SHP77 (cell line): ENCODE measurements around the gene HAUS2.
"Not testable (repeated sequence)": the region's sequence is repeated elsewhere in the genome, so short reads cannot be mapped to it uniquely, and the experiment has no call there.

ENCODE experiments used
- DNase-seq, 2 experiments: peaks; one replicate each; lab custom pipeline; 2025; lab: John Stamatoyannopoulos, UW

HAUS2 gene

DNA sequence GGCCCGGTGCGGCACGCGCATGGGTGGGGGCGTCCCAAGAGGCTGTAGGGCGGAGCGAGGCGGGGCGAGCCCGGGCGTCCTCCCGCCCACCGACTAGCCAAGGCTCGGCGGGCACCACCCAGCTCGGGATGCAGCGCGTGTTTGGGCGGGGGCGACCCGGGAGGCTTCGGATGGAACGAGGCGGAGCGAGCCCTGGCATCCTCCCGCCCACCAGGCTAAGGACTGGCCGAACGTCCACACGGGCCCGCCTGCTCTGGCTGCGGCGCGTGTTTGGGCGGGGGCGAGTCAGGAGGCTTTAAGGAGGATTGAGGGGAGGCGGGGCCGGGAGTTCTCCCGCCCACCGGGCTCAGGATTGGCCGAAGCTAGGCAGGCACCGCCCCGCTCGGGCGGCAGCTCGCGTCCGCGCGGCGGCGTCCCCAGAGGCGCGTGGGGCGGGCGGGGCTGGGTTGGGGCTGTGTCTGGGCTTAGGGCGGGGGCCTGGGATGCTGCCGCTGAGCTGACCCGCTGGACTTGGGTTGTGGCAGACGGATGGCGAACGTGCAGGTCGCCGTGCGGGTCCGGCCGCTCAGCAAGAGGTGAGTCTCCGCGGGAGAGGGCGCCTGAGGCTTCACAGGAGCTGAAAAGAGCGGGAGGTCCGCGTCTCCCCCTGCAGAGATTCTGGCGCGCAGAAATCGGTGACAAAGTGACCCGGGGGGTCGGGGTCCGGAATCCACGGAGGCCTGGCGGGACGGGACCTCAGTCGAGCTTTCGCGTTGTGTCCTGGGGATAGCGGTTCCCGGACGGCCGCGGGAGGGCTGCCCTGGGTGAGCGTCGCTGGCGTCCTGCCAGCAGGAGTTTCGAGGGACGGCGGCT, 26.8 kb downstream of the HAUS2 start, which contains the start of gene STARD9:
Gene STARD9 (plus strand): TSS at position 419 of the 852 bp plus-strand sequence. CDS start 110 bp downstream, at position 529.
- peak; percentile 95 to 97 for DNase-seq

DNA sequence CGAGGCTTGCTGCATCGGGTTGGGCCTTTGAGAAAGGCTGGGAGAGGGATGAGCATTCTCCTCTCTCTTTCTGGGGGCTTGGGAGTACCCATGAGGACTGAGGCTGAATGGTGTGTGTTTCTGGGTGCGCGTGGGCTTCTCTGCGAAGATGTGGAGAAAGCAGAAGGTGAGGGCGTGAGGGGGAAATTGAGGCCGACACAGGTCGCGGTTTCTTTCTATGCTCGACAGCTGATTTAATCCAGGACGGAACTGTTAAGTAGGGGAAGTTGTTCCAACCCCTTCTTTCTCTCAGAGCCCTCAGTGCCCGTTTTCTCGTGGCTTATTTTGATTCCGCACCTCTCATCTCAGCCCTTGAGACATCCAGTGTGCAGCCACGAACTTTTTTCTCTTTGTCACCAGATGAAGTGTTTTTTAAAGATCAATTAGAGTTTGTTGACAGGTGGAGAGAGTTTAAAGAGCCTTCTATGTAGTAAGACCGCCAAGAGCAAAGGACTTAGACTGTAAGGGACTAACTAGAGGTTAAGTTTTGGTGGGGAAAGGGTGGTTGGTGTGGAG, 27.5 kb downstream of the HAUS2 start:
- no peak for DNase-seq

DNA sequence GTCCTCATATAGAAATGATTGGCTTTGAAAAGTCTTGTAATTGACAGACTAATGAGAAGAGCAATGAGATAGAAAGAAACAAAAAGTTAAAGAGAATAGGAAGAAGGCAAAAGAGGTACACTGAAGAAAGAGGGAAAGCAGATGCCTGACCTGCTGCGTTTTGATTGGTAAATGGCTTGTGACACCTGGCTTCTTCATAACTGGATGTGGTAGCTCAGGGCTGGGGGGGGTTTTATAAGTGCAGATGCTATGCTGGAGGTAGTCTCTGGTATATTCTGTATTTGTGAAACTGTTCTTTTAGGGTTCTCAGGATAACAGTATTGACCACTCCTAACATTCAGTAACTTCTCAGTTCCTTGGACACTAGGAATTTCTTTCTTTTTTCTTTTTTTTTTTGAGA, 28.1 kb downstream of the HAUS2 start:
- no peak for DNase-seq

DNA sequence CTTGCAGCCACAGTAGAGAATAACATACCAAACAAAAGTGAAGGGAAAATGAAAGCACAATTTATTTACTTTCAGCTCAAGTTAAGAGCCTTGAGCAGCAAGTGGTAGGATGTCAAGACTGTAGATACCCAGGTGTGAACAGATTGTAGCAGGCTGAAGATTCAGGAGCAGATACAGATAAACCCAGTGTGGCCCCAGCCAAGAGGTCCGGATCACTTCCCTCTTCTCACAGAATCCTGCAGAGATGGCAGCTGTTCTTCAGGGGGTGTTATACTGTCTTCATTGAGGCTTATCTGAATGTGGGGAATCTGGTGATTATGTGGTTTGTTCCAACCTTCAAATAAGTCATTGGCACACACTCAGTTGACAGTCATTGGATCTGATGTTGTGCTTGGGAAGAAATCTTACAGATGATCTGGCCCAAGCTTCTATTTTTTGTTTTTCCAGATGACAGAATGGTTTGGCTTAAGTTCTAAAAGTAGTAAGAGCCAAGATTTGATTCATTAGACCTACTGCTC, 28.9 kb downstream of the HAUS2 start:
- DNase-seq = no peak

DNA sequence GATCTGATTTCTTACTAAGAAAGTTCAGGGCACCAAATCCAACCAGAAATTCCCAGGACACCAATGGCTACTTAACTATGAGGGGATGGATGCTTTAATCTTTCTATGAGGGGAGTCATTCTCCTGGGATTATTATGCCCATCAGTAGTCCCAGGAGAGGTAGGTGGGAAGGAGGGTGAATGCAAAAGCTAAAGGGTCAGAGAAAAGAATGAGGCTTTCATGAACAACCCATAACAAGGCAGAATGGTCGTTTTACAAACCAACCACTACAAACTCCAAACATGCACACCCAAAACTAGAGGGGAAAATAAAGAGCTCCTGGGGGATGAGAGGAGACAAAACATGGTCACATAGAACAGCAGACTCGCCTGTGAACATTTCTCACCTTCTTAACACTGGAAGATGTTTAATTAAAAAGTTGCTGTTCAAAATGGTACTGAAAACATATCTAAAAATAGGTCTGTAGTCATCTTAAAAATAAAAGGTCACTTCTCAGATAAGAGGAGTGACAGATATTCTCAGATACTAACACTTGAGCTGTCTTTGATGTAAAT, 30.4 kb downstream of the HAUS2 start:
- no peak for DNase-seq

DNA sequence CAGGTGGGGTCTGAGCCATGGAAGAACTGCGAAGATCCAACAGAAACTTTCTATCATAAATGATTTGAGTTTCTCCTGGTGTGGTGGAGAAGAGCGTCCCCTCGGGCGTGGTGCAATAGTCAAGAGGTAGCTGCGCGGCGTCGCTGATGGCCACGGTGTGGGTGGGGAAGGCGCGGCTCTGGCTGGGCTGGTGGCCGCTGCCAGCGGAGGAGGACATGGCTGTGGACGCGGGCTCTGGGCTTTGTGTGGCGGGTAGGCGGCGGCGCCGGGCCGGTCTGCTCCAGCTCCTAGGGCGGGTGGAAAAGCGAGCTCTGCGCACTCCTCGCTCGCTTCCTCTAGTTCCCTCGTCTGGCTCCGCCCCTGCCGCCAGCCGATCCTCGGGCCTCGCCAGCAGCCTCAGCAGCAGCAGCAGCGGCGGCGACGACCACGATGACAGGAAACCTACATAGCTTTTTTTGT, 32.7 kb downstream of the HAUS2 start:
- peak; percentile 76 to 87 for DNase-seq

DNA sequence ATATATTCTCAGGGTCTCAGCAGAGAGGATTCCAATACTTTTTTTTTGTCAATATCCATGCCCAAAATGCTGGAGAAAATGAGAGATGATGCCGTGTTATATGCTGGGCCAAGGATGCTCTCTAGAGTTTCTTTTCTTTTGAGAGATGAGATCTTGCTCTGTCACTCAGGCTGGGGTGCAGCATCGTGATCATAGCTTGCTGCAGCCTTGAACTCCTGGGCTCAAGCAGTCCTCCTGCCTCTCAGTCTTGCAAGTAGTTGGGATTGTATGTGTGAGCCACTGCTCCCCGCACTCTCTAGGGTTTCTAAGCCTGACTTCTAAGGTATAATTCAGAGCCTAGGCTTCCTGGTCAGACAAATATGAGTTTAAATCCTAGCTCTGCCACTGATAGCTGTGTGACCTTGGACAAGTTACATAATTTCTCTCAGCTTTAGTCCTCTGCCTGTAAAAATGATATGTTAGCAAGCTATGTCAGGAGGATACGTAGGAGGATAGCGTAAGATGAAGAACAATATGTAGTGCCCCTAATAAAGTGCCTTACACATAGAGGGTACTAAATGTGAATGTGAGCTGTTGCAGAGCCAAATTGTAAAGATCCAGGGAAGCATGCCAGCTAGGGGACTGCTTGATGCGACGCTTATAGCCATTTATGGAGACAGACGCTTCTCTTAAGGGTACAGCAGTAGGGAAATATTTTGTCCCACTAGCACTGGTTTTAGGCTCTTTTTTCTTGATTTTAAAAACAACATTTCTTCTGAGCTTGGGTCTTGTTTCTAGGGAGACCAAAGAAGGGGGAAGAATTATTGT, 34.1 kb downstream of the HAUS2 start:
- DNase-seq = no peak

DNA sequence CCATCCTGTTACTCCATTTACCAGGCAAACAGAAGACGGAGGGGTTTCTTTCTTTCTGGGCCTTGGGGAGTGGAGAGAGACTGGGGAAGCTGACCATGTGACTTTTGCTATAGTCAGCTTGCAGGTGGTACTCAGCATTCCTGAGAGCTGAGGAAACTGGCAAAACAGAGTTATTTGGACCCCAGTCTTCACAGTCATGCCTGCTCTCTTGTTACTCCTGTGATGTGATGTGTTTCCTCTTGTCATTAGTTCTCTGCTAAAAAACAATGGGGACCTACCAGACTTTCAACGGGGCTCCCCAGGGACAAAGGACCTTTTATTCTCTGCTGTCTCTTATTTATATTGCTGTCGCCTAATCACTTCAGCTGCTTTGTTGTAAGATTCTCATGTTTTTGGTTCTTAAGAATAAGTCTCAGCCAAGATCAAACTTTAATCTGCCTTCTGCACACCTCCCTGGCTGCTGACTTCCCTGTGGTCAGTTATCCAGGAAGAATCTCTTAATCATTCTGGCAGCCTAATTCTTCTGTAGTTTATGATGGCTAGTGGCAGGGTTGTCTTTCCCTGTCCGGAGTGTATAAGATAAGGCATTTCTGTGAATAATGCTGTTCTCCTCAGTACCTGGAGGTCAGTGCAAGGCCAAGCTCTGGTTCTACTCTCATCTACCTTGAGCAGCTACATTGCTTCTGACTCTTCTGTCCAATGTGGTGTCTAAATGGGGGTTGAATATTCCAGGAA, 35.6 kb downstream of the HAUS2 start:
- DNase-seq = no peak

DNA sequence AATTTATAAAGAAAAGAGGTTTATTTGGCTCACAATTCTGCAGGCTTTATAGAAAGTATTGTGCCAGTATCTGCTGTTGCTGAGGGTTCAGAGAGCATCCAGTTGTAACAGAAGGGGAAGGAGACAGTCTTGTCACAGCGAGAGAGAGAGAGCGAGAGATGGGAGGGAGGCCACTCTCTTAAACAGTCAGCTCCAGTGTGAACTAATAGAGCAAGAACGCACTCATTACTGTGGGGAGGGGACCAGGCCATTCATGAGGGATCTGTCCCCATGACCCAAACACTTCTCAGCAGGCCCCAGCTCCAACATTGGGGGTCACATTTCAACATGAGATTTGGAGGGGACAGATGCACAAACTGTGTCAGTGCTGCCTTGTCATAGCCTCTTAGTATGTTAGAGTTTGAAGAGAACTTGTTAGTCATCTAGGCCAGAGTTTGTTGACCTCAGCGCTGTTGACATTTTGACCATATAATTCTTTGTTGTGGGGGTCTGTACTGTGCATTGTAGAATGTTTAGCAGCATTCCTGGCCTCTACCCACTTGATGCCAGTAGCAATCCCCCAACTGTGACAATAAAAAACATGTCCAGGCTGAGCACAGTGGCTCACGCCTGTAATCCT, 42.1 kb downstream of the HAUS2 start:
- DNase-seq = no peak

DNA sequence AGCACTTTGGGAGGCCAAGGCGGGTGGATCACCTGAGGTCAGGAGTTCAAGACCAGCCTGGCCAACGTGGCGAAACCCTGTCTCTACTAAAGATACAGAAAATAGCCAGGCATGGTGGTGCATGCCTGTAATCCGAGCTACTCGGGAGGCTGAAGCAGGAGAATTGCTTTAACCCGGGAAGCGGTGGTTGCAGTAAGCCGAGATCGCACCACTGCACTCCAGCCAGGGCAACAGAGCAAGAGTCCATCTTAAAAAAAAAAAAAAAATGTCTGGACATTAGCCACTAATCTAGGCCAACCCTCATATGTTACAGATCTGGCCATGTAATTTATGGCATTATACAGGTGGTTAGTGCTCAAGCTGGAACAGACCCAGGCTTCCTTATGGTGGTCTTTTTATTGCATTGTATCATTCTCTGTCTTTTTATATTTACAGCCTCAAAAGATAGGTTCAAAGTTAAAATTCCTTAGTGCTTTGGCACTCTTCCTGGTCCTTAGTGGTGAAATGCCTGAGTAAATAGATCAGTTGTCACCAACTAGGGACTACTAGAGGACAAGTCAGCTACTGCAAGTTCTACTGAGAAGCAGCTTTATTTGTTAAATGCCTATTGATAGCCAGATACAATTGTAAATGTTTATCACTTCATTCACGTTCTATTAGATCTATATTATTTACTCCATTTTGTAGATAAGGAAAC, 42.7 kb downstream of the HAUS2 start:
- peak in 1 of 2 experiments; percentile 18 for DNase-seq

DNA sequence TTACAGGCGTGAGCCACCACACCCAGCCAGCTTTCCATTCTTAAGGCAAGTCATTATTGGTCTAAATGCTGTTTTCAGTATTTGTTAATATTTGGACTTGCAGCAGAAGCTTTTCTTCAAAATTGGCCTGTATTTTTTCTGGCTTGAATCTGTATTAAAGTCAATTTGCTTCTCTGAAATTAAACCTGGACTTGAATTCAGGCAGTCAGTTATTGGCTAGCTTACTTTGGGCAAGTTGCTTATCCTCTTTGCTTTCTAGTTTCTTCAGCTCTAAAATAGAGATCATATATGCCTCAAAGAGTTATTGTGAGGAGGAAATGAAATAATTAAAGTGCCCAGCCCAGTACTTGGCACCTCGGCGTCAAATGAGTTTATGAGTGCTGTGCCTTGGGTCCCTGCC, 44.1 kb downstream of the HAUS2 start:
- DNase-seq = no peak

DNA sequence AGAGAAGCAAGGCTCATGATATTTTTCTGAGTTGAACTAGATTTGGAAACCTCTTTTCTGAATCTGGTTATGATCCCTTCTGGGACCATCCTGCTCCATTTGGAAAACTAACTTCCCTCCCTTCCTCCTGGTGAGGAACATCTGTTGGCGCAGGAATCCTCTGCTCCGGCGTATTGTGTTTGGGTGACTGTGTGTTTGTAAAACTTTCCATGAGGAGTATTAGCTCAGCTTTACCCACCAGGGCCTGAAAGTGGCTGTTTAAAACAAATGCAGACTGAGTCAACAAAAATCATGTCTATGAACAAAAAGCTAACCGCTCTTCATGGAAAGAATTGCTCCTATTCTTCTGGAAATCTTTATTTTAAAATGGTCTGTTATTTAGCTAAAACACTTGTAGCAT, 44.5 kb downstream of the HAUS2 start:
- no peak for DNase-seq

DNA sequence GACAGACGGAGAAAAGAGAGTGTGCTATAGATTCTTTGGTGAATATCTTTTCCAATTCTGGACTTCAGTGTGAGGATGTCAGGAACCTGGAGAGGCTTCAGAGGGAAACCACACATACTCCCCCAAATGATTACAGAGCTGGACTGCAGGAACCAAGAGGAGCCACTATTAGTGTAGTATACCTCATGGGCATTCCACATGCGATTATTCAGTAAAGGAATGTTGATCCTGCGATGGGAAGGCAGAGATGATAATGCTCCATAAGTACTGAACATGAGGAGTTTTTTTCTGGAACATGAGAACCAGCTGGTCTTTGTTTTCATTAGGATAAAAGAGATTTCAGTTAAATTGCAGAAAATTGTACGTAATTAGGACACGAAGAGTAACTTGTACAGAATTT, 45.5 kb downstream of the HAUS2 start:
- DNase-seq = no peak

DNA sequence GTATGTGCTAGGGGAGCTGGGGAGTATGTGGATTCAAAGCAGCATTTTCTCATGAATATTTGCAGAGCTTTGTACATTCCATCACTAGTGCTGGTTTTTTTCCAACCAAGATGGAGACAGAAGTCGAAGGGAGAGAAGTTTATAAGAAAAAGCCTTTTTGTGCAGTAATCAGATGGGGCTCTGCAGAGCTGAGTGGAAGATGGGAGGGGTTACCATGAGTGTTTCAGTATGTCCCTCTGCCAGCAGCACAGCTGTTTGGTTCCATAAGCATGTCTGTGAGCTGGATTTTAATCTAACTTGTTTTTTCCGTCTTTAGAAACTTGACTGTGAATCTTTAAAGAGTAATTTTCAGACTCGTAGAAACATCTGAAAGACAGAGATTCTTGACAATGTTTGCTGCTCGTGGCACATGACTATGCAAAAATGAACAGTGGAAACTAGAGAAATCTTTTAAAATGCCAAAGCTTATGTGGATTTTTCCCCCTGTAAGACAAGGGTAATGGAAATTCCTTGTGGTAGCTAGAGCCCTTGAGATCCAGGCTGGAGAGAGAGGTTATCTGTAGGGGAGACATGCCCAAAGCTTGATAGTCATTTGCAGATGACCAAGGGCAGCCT, 47.1 kb downstream of the HAUS2 start:
- no peak for DNase-seq

DNA sequence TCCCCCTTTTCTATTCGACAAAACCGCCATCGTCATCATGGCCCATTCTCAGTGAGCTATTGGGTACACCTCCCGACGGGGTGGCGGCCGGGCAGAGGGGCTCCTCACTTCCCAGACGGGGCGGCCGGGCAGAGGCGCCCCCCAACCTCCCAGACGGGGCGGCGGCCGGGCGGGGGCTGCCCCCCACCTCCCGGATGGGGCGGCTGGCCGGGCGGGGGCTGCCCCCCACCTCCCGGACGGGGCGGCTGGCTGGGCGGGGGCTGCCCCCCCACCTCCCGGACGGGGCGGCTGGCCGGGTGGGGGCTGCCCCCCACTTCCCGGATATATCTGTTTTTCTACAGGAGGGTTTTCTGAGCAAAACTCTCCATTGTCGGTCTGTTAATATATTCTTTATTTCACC, 52.7 kb downstream of the HAUS2 start:
- not testable (repeated sequence) for DNase-seq

DNA sequence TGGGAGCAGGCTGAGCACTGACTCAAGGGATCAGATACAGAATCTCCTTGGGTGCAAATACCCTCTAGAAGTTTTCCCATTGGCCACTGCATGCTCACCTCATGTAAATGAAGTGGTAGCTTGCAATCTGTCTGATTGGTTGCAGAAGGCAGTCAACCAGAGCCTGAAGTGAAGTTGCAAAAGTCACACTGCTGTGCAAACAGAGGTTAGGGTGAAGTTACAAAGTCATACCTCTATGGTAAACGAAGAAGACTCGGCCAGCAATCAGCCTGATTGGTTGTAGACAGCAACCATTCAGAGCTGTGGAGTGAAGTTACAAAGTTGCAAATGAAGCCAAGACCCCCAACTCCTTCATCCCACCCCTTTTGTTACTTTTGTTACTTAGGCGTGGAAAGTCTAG, 53.9 kb downstream of the HAUS2 start:
- no peak for DNase-seq

DNA sequence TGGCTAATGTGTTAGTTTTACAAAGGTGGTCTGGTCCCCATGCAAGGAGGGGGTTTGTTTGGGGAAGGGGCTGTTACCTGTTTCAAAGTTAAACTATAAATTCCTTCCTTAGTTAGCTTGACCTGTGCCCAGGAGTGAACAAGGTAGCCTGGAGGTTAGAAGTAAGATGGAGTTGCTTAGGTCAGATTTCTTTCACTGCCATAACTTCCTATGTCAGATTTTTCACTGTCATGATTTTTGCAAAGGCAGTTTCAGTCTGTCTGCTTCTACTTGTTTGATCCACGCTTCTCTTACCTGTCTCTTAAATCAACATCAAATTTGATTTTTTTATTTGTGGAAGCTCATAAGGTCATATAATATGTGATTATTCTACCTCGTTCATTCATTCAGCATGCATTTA, 55.3 kb downstream of the HAUS2 start:
- DNase-seq = no peak

DNA sequence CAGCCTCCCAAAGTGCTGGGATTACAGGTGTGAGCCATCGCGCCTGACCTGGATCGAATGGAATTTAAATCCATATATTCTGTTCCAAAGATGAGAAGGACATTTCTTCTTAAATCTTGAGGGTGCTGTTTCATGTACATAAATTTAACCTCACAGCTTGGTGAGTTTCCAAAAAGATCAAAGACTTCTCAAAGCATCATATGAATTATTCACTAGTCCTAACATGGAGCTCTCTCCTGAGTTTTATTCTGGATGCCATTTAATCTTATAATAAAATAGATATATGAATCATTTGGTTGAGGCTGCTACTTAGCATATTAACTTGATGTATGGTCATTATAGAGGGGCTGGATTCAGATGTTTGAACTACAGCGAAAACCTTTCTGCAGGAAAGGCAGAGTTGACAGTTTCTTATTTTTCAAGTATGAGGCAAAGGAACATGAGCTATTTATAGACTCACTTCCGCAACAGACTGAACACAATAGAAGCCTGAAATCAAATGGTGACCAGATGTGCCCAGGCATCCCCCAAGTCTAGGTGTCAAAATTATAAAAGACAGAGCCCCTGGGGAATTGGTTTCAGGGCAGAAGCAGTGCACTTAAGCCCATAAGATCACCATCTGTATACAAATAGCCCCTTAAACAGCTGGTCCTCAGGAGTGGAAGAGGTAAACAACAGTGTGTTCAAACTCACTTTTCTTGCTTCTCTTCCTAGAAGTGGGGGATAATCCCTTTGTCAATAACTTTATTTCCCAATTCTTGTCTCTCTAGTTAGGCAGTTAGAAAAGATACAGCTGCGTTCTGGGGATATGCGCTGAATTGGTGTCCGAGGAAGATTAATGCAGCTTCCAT, 56.5 kb downstream of the HAUS2 start:
- DNase-seq = no peak

DNA sequence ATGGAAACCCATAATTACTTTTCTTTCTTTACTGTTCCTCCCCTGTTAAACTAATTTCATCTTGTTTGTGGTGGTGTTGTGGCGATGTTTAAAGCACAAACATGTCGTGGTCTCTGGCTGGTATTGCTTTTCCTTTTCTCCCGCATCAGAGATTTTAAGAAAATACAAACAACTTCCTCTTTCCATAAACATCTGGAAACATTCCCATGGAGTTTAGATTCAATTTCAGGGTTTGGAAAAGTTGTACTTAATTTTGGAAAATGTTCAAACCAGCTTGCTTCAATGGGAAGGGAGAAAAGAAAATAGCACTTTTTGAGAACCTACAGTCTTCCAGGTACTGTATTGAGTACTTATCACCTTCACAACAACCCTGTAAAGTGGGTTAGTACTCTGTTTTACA, 57.2 kb downstream of the HAUS2 start:
- DNase-seq = no peak
